Measurements from ENCODE around the gene MAPK1.
"Not testable (repeated sequence)": the region's sequence is repeated elsewhere in the genome, so short reads cannot be mapped to it uniquely, and the experiment has no call there.

The MAPK1 gene

DNA sequence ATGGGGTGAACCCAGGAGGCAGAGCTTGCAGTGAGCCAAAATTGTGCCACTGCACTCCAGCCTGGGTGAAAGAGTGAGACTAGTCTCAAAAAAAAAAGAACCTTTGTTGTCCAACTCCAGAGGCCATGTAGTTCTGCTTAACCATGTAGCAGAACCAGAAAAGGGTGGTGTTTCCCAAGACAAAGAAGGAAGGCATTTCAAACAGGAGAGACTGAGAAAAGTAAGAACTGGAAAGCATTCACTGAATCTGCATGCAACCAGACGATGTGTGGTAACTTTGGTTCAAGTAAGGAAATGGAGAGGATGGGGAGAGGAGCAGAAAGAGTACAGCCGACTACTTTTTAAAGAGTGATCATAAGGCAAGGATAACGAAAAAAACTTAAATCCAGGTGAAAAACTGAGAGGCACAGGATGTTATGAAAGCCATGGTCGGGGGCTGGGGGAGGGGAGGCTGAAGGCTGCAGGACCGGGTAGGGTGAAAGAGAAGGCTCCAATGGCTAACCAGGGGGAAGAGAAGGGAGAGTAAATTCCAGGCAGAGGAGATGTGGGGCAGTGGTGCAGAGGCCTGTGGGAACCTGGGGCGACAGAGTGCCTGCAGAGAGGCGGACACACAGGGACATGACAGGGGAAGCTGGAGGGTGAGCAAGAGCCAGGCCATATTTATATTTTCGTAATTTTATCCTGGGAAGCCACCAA, 48.8 kb downstream of the MAPK1 start:
- no peak for DNase-seq

DNA sequence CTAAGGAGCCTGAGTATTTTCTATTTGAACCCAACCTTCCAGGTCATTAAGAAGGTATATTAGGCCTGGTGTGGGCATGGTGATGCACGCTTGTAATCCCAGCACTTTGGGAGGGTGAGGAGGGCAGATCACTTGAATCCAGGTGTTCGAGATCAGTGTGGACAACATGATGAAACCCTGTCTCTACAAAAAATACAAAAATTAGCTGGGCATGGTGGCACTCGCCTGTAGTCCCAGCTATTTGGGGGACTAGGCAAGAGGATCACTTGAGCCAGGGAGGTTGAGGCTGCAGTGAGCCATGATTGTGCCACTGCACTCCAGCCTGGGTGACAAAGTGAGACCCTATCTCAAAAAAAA, 50.0 kb downstream of the MAPK1 start:
- not testable (repeated sequence) for DNase-seq

DNA sequence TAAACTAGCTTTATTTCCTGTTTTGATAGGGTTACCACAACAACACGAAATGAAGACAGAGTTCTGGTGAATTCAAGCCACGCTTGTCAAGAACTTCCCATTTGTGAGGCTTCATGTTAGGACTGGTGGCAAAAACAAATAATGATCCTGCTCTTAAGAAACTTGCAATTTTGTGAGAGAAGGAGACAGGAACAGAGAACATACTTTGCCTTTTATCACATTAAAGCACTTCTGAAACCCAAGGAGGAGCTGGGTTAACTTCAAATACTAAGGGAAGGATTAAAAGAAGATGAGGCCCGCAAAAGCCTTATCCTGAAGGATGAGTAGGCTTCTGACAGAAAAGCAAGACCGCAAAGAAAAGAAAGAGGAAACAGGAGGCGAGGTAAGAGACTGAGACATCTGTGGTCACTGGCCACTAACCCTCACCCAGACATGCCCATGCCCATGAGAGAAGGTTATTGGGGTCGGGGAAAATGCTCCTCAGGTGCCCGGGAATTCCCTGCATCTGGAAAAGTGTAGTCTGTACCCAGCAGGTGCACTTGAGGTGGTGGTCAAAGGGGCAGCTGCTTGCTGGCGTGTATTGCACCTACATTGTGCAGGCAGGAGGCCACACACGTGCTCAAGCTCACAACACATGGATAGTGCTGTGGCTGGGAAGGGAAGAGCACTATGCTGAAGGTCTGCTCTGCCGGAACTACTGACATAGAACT, 50.5 kb downstream of the MAPK1 start:
- DNase-seq, result peak; percentile 91

DNA sequence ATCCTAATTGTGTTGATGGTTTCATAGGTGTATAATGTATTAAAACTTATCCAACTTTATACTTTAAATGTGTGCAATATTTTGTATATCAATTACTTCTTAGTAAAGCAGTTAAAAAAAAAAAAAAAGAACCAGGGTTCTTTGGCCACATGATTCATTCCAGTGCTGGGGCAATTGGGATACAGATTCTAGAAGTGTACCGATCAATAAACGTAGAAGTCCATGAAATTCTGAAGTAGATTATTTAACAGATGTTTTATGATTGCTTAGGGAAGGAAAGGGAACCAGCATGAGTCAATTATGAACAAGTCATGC, 51.0 kb downstream of the MAPK1 start:
- no peak for DNase-seq

DNA sequence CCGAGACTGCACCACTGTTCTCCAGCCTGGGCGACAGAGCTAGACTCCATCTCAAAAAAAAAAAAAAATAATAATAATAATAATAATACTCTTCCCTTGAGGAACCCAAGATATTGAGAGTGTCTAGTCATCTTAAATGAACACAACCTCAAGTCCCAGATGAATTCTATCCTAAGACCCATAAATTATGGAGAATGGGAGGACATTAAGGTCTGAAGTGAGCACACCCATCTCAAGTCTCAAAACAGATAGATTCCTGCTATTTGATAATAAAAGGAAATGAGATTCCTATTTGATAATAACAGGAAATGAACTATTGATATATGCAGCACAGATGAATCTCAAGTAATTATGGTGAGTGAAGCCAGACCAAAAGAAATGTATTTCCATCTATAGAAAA, 51.5 kb downstream of the MAPK1 start:
- DNase-seq, result no peak

DNA sequence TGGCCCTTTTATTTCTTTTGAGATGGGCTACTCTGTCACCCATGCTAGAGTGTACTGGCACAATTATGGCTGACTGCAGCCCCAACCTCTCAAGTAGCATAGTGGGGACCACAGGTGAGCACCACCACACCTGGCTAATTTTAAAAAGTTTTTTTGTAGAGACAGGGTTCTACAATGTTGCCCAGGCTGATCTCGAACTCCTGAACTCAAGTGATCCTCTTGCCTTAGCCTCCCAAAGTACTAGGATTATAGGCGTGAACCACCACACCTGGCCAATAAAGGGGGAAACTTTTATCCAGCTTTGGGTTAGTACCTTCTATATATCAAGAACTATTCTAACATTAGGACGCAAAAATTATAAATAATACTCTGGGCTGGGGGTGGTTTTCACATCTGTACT, 52.1 kb downstream of the MAPK1 start:
- no peak for DNase-seq

DNA sequence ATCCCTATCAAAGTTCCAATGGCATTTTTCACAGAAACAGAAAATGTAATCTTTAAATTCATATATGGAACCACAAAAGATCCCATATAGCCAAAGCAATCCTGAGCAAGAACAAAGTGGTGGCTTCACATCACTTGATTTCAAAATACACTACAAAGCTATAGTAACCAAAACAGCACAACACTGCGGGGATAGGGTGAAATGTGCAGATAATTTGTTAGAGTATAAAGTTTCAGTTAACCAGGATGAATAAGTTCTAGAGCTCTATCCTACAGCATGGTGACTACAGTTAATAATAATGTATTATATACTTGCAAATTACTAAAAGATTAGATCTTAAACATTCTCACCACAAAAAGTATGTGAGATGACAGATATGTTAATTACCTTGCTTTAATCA, 55.5 kb downstream of the MAPK1 start:
- DNase-seq, result no peak

DNA sequence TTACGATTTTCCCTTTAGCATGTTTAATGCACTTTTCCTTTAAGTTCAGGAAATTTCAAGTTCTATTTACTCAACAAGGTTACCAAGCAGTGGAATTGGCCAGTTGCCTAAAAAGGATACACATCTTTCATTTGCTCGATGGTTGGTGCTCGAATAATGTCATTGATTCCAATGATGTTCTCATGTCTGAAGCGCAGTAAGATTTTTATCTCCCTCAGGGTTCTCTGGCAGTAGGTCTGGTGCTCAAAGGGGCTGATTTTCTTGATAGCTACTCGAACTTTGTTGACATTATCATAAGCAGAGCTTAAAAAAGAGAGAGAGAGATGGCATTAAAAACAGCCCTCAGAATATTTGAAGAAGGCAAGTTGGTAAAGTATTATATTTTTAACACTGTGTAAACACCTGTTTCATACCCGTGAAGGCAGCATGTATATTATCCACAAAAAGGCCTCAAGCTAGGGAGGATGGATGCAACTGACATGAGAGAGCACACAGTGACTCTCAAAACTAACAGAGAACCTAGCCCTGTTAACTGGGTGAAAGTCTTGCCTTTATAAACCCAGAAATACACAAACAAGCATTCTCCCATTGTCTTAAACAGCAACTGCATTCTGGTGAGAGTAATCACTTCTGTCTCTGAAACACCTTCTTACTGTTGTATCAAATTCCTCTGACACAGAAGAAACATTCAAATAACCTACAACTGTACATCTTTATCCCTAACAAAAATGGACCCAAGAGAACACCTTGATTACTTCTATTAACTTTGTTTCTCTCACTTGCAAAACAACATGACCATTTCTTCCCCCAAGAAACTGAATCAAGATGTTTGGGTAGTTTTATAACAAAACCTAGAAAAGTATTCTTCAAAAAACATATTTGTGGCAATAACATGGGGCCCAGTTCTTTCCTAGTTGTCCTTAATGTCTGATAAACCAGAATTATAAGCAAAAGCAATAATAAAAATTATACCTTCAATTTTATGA, 59.6 kb downstream of the MAPK1 start:
- DNase-seq, result no peak

DNA sequence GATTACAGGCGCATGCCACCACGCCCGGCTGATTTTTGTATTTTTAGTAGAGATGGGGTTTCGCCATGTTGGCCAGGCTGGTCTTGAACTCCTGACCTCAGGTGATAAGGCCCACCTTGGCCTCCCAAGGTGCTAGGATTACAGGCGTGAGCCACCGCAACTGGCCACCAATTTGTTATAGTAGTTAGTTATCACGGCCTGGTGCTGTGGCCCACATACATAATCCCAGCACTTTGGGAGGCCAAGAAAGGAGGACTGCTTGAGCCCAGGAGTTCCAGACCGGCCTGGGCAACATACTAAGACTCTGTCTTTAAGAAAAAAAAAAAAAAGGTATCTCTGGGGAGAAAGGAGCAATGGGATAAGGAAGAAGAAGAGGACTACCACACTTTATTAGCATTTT, 62.1 kb downstream of the MAPK1 start:
- not testable (repeated sequence) for DNase-seq

DNA sequence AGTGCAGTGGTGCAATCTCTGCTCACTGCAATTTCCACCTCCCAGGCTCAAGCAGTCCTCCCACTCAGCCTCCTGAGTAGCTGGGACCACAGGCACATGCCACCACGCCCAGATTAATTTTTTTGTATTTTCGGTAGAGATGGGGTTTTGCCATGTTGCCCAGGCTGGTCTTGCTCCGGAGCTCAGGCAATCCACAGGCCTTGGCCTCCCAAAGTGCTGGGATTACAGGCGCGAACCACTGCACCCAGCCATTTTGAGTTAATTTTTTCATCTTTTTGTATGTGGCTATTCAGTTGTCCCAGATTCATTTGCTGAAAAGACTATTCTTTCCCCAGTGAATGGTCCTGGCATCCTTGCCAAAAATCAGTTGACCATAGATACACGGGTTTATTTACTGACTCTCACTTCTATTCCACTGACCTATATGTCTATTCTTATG, 63.6 kb downstream of the MAPK1 start:
- no peak for DNase-seq

DNA sequence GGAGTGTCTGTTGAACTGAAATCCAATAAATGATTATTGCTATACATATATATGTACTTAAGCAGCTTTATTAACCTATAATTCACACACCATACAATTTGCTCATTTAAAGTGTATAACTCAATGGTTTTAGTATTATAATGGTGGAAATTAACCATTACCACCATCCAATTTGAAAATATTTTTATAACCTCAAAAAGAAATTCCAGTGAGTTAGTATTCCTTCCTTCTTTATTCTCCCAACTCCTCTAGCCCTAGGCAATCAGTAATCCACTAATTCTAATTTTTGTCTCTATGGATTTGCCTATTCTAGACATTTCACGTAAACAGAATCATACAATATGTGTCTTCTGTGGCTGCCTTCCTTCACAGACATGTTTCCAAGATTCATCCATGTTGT, 64.8 kb downstream of the MAPK1 start:
- DNase-seq, result no peak

DNA sequence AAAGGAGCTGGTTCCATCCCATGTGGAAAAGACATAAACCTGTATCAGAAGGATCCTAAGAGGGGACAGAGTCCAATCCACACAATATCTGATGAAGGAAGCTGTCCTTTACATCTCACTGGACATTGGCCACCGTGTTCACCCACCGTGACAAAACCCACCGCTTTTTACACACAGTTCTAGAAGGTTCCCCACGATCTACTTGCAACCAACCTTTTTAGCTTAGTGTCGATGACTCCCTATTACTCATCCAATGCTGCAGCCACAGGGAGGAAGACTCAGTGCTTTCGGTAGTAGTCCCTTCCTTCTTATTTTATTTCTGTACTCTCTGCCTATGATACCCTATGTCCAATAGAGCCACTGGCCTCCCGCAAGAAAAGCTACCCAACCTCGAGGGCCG, 65.4 kb downstream of the MAPK1 start:
- no peak for DNase-seq

DNA sequence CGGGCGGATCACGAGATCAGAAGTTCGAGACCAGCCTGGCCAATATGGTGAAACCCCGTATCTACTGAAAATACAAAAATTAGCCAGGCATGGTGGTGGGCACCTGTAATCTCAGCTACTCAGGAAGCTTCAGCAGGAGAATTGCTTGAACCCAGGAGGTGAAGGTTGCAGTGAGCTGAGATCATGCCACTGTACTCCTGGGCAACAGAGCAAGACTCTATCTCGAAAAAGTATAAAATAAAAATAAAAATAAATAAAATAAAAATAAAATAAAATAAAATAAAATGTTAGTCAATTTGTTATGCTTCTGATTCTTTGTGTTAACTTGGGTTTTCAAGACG, 66.2 kb downstream of the MAPK1 start:
- DNase-seq, result not testable (repeated sequence)

DNA sequence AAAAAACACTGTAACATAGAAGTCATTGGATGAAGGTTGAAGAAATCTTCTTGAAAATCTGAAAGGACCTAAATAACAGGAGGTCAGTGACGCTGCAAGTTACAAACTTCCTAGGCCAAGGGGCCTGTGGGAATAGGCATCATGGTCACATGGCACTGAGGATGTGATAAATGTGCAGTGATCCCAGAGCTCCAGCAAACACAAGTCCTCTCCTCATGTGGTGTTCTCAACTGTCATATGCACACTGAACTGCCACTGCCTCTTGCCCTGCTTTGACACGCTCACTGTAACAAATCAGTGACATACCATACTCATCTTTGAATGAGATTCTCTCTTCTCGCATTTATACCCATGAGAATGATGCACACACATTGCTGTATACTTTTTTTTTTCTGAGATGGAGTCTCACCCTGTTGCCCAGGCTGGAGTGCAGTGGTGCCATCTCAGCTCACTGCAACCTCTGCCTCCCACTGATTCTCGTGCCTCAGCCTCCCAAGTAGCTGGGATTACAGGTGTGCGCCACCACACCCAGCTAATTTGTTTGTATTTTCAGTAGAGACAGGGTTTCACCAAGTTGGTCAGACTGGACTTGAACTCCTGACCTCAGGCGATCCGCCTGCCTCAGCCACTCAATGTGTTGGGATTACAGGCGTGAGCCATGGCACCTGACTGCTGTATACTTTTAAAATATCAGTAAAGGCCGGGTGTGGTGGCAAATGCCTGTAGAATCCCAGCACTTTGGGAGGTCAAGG, 66.7 kb downstream of the MAPK1 start:
- no peak for DNase-seq

DNA sequence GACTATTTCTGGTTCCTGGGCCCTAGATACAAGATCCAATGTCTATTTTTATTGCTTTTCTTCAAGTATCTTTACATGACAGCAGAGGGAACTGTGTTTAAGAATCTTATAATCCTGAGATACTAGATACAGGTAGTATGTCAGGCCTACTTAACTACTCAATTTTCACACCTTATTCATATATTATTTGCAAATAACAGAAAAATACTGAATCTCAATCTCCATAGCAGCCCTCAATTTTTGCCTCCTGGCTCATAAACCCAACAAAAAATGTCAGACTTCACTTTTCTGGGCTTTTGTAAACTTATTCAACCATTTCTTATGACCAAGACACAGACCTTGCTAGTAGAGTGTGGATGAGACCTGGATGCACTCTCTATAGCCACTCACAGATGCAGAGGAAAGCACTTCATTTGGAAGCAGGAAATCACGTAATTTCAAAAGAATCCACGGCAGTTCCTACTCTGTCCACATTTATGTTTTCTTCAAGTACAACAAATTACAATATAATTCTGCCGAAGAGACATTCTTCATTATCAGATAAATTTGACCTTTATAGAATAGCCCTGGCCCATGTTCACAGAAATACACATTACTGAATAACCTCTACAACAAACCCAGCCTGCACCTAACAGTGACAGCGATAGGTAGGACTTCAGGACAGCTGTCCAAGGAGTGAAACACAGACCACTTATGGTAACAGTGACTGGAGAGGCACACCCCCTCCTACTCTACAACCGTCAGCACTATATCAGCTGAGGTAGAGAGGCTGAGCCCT, 69.8 kb downstream of the MAPK1 start:
- peak; percentile 50 for DNase-seq

DNA sequence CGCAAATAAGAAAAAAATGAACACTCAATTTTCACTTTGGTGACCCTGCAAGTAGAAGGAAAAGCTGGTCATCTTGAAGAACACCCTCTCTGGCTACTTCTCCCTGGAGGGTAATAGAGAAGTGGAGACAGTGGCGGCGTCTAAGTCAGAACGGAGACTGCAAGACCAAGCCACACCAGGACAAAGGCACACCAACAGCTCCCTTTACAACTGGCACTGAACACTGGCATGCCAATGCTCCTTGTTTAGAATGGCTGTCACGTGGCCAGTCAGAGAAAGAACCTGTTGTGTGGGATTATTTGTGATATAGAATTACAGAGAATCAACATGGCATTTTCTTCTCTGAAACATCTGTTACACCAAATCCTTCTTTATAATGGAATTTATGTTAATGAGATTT, 70.6 kb downstream of the MAPK1 start:
- no peak for DNase-seq

DNA sequence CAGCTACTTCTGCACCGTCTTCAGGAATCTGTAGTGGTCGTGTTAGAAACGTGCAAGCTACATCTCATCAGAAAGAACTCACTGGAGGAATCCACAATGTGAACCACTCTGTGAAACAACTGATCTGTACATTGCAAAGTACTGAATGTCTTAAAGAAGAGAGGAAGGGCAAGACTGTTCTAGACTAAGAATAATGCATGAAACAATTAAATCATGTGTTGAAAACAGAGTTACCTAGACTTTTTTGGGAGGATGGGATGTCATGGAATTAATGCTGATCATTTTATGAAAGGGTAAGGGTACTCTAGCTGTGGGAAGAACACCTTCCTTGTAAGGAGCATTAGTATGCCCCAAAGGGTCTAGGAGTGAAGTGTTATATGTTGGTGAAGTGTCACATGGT, 71.2 kb downstream of the MAPK1 start:
- no peak for DNase-seq

DNA sequence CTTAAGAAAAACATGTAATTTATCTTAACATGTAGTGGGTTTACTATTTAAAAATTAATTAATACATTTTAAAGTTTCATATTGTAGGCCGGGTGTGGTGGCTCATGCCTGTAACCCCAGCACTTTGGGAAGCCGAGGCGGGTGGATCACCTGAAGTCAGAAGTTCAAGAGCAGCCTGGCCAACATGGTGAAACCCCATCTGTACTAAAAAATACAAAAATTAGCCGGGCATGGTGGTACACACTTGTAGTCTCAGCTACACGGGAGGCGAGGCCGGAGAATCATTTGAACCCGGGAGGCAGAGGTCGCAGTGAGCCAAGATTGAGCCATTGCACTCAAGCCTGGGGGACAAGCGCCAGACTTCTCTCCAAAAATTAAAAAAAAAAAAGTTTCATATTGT, 73.7 kb downstream of the MAPK1 start:
- DNase-seq, result not testable (repeated sequence)

DNA sequence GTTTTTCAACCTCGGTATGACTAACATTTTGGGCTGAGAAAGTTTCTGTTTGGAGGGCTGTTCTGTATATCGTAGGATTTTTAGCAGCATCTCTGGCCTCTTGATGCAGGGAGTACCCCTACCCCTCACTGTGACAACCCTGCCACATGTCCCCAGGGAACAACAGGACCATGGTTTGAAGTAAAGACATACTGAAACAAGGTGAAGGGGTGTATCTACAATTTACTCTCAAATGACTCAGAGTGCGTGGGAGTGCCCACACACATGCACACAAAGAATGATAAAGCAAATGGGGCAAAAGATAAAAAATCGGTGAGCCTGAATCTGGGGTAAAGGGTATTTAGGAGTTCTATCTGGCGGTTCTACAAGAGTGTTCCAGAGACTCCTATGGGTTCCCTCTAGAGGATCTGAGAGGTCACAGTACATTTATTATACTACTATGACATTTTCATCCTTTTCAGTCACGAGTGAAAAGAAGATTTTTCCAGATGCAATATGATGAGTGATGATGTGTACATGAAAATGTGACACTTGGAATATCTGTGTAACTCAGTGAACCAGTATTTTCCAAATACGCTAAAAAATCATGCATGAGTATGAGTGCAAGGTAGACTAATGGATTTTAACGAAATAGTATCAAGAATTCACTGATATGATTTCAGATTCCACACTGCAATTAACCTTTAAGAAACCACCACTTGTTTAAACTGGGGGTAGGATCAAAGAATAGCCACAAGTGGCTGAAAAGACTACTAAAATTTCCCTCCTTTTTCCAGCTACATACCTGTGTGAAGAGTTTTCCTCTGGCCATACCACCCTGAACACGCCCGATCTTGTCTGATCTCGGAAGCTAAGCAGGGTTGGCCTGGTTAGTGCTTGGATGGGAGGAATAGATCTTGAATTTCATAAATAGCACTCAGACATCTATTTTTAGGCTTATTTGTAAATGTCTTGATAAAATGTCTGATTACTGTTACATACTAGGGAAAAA, 75.5 kb downstream of the MAPK1 start:
- DNase-seq, result no peak

DNA sequence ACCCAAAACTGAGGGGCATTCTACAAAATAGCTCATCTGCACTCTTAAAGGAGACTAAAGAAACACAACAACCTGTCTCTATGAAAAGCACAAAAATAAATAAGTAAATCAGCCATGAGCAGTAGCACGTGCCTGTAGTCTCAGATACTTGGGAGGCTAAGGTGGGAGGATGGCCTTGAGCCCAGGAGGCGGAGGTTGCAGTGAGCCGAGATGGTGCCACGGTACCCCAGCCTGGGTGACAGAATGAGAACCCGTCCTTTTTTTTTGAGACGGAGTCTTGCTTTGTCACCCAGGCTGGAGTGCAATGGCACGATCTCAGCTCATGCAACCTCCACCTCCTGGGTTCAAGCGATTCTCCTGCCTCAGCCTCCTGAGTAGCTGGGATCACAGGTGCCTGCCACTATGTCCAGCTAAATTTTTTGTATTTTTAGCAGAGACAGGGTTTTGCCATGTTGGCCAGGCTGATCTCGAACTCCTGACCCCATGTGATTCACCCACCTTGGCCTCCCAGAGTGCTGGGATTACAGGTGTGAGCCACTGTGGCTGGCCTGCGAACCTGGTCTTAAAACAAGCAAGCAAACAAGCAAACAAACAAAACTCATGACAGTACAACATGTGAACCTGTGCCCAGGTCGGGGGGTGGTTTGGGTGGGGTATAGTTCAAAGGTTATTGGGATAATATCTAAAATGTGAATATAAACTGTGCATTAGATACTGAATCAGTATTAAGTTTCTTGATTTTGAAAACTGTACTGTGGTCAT, 76.4 kb downstream of the MAPK1 start:
- not testable (repeated sequence) for DNase-seq

Measured in fibroblast of skin of back (primary cell).